ENCODE results near the gene CDS2. TPM values are rescaled to one million over a fixed set of nuclear protein-coding genes. Genes with fewer than 3 reads are reported as not detected.

The CDS2 gene
- total and polyA plus RNA-seq, 2 of the 13 experiments (the other 11 are each of a cell fraction or from before 2014, with no cell fraction given) = 81.3 to 153 TPM

GRCh38 chr20:5153152-5153467 lies 26.3 kb downstream of the CDS2 start (continued):
- TF ChIP-seq, protein P1, sequence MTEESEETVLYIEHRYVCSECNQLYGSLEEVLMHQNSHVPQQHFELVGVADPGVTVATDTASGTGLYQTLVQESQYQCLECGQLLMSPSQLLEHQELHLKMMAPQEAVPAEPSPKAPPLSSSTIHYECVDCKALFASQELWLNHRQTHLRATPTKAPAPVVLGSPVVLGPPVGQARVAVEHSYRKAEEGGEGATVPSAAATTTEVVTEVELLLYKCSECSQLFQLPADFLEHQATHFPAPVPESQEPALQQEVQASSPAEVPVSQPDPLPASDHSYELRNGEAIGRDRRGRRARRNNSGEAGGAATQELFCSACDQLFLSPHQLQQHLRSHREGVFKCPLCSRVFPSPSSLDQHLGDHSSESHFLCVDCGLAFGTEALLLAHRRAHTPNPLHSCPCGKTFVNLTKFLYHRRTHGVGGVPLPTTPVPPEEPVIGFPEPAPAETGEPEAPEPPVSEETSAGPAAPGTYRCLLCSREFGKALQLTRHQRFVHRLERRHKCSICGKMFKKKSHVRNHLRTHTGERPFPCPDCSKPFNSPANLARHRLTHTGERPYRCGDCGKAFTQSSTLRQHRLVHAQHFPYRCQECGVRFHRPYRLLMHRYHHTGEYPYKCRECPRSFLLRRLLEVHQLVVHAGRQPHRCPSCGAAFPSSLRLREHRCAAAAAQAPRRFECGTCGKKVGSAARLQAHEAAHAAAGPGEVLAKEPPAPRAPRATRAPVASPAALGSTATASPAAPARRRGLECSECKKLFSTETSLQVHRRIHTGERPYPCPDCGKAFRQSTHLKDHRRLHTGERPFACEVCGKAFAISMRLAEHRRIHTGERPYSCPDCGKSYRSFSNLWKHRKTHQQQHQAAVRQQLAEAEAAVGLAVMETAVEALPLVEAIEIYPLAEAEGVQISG (CRISPR knock-in tag; IDR thresholded peaks at IDR 0.05) = no peak
- TF ChIP-seq NFRKB (IDR thresholded peaks at IDR 0.05) (no peak), ZNF615 (CRISPR knock-in tag; IDR thresholded peaks at IDR 0.05; ENCODE audit: borderline replicate concordance) (peak; percentile 3; the same call in 1 of the 2 replicates), ZNF777 (CRISPR knock-in tag; IDR thresholded peaks at IDR 0.05) (no peak), SCMH1 (CRISPR knock-in tag; IDR thresholded peaks at IDR 0.05; ENCODE audit: borderline replicate concordance) (no peak), SATB2 (CRISPR knock-in tag; IDR thresholded peaks at IDR 0.05) (no peak), ZNF597 (CRISPR knock-in tag; IDR thresholded peaks at IDR 0.05) (no peak), ZNF780A (CRISPR knock-in tag; IDR thresholded peaks at IDR 0.05) (no peak), ZNF12 (CRISPR knock-in tag; IDR thresholded peaks at IDR 0.05) (no peak), ATAD3A (CRISPR knock-in tag; IDR thresholded peaks at IDR 0.05) (no peak), JDP2 (CRISPR knock-in tag; IDR thresholded peaks at IDR 0.05; ENCODE audit: borderline replicate concordance) (no peak), MIER2 (CRISPR knock-in tag; IDR thresholded peaks at IDR 0.05) (no peak)
- TF ChIP-seq, protein P2, sequence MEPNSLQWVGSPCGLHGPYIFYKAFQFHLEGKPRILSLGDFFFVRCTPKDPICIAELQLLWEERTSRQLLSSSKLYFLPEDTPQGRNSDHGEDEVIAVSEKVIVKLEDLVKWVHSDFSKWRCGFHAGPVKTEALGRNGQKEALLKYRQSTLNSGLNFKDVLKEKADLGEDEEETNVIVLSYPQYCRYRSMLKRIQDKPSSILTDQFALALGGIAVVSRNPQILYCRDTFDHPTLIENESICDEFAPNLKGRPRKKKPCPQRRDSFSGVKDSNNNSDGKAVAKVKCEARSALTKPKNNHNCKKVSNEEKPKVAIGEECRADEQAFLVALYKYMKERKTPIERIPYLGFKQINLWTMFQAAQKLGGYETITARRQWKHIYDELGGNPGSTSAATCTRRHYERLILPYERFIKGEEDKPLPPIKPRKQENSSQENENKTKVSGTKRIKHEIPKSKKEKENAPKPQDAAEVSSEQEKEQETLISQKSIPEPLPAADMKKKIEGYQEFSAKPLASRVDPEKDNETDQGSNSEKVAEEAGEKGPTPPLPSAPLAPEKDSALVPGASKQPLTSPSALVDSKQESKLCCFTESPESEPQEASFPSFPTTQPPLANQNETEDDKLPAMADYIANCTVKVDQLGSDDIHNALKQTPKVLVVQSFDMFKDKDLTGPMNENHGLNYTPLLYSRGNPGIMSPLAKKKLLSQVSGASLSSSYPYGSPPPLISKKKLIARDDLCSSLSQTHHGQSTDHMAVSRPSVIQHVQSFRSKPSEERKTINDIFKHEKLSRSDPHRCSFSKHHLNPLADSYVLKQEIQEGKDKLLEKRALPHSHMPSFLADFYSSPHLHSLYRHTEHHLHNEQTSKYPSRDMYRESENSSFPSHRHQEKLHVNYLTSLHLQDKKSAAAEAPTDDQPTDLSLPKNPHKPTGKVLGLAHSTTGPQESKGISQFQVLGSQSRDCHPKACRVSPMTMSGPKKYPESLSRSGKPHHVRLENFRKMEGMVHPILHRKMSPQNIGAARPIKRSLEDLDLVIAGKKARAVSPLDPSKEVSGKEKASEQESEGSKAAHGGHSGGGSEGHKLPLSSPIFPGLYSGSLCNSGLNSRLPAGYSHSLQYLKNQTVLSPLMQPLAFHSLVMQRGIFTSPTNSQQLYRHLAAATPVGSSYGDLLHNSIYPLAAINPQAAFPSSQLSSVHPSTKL (CRISPR knock-in tag; IDR thresholded peaks at IDR 0.05) = no peak
- TF ChIP-seq, protein P3, sequence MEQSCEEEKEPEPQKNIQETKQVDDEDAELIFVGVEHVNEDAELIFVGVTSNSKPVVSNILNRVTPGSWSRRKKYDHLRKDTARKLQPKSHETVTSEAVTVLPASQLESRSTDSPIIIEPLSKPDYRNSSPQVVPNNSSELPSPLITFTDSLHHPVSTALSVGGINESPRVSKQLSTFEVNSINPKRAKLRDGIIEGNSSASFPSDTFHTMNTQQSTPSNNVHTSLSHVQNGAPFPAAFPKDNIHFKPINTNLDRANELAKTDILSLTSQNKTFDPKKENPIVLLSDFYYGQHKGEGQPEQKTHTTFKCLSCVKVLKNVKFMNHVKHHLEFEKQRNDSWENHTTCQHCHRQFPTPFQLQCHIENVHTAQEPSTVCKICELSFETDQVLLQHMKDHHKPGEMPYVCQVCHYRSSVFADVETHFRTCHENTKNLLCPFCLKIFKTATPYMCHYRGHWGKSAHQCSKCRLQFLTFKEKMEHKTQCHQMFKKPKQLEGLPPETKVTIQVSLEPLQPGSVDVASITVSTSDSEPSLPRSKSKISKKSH (CRISPR knock-in tag; IDR thresholded peaks at IDR 0.05; ENCODE audit: borderline replicate concordance) = no peak
- TF ChIP-seq, protein P4, sequence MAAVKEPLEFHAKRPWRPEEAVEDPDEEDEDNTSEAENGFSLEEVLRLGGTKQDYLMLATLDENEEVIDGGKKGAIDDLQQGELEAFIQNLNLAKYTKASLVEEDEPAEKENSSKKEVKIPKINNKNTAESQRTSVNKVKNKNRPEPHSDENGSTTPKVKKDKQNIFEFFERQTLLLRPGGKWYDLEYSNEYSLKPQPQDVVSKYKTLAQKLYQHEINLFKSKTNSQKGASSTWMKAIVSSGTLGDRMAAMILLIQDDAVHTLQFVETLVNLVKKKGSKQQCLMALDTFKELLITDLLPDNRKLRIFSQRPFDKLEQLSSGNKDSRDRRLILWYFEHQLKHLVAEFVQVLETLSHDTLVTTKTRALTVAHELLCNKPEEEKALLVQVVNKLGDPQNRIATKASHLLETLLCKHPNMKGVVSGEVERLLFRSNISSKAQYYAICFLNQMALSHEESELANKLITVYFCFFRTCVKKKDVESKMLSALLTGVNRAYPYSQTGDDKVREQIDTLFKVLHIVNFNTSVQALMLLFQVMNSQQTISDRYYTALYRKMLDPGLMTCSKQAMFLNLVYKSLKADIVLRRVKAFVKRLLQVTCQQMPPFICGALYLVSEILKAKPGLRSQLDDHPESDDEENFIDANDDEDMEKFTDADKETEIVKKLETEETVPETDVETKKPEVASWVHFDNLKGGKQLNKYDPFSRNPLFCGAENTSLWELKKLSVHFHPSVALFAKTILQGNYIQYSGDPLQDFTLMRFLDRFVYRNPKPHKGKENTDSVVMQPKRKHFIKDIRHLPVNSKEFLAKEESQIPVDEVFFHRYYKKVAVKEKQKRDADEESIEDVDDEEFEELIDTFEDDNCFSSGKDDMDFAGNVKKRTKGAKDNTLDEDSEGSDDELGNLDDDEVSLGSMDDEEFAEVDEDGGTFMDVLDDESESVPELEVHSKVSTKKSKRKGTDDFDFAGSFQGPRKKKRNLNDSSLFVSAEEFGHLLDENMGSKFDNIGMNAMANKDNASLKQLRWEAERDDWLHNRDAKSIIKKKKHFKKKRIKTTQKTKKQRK (IDR thresholded peaks at IDR 0.05; ENCODE audit: low read length) = no peak
- TF ChIP-seq, protein P5, sequence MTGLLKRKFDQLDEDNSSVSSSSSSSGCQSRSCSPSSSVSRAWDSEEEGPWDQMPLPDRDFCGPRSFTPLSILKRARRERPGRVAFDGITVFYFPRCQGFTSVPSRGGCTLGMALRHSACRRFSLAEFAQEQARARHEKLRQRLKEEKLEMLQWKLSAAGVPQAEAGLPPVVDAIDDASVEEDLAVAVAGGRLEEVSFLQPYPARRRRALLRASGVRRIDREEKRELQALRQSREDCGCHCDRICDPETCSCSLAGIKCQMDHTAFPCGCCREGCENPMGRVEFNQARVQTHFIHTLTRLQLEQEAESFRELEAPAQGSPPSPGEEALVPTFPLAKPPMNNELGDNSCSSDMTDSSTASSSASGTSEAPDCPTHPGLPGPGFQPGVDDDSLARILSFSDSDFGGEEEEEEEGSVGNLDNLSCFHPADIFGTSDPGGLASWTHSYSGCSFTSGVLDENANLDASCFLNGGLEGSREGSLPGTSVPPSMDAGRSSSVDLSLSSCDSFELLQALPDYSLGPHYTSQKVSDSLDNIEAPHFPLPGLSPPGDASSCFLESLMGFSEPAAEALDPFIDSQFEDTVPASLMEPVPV (CRISPR knock-in tag; IDR thresholded peaks at IDR 0.05) = no peak

Measured in HepG2 (cell line).